Mesodermal cell (in vitro differentiated cells): ENCODE results near the gene CPNE2.
"Not testable (repeated sequence)": the region's sequence is repeated elsewhere in the genome, so short reads cannot be mapped to it uniquely, and the experiment has no call there.

Experiments used
- H3K27ac ChIP-seq: 2 replicates; pipeline ENCODE4 v1.7.0; 2013; ENCODE audit warnings: mild to moderate bottlenecking, low read depth, low read length, moderate library complexity; ENCODE audit not compliant: severe bottlenecking
- H3K36me3 ChIP-seq: 2 replicates; pipeline ENCODE4 v1.7.1; 2013; ENCODE audit warnings: mild to moderate bottlenecking, low read length, moderate library complexity; ENCODE audit not compliant: control insufficient read depth, insufficient read depth
- H3K4me1 ChIP-seq: one replicate; pipeline ENCODE4 v1.7.1; 2013; ENCODE audit warnings: mild to moderate bottlenecking, low read length; ENCODE audit not compliant: insufficient read depth, control insufficient read depth, poor library complexity, severe bottlenecking
- H3K4me3 ChIP-seq: 2 replicates; pipeline ENCODE4 v1.7.0; 2013; ENCODE audit warnings: low read length, control low read depth, mild to moderate bottlenecking; ENCODE audit not compliant: insufficient read depth, poor library complexity, severe bottlenecking; ENCODE audit errors: extremely low read depth
- H3K9me3 ChIP-seq: 2 replicates; pipeline ENCODE4 v1.7.1; 2013; ENCODE audit warnings: mild to moderate bottlenecking, low read length, moderate library complexity; ENCODE audit not compliant: control insufficient read depth
- WGBS, 2 experiments: methylation state at CpG; one replicate each; pipeline ENCODE4 v1.1.5; 2013; ENCODE audit warnings: missing lambda C conversion rate in 2 of 2; ENCODE audit not compliant: insufficient coverage in 2 of 2; 5-methylcytosine and 5-hydroxymethylcytosine counted together

CPNE2 gene

DNA sequence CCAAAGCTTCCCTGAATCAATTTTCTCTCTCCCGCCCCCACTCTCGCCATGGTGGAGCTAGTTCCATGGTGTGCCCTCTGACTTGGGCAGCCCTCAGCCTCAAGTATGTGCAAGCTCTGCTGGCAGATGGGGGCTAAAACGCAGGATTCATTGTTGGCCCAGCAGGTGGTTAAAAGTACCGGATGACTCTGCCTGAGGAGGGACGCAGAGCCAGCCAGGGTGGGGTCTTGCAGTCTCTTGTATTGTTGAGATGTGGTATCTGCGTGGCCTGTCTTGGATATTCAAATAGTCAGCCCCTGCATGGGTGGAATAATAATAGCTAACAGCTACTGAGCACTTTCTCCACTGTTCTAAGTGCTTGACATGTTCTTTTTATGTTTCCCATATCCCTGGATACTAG lies 36.7 kb upstream of the CPNE2 start:
- H3K4me3 ChIP-seq = no peak overlapping the region
- WGBS, 2 experiments = 51 to 65% methylated on average over 3 to 4 of the region's 6 CpGs
- no peaks in the 10 kb centered on the region for H3K9me3 ChIP-seq
- no peak overlapping the region for H3K27ac ChIP-seq
- H3K4me1 ChIP-seq = no peaks in the 10 kb centered on the region
- H3K36me3 ChIP-seq = no peaks in the 10 kb centered on the region

DNA sequence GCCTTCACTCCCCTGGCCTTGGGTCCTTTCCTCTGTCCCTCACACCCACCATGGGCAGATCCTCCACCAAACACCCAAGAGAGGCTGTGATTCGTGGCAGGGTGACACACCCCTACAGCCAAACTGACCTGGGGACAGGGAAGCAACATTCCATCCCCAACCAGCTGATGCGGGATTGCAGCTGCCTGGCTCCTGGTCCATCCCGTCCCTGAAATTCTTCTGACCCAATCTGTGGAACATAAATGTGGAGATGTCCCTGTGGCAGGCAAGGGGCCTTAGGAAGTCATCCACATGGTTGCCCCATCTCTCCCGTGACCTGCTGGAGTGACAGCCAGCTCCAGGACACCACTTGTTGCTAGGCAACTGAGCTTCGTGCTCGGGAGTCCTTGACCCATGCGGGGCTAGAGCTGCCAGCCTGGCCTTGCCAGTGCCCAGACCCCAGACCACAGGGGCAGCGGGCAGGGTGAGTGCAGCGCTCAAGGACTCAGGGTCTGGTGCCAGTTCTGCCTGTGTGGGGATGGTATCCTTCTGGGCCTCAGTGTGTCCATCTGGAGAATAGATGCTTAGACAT lies 34.0 kb upstream of the CPNE2 start:
- no peak overlapping the region for H3K4me3 ChIP-seq
- WGBS, 2 experiments = 68 to 82% methylated on average over 5 to 9 of the region's 9 CpGs
- H3K36me3 ChIP-seq = no peaks in the 10 kb centered on the region
- H3K4me1 ChIP-seq = peaks cover 7% of the 10 kb centered on the region
- H3K9me3 ChIP-seq = no peaks in the 10 kb centered on the region
- no peak overlapping the region for H3K27ac ChIP-seq

DNA sequence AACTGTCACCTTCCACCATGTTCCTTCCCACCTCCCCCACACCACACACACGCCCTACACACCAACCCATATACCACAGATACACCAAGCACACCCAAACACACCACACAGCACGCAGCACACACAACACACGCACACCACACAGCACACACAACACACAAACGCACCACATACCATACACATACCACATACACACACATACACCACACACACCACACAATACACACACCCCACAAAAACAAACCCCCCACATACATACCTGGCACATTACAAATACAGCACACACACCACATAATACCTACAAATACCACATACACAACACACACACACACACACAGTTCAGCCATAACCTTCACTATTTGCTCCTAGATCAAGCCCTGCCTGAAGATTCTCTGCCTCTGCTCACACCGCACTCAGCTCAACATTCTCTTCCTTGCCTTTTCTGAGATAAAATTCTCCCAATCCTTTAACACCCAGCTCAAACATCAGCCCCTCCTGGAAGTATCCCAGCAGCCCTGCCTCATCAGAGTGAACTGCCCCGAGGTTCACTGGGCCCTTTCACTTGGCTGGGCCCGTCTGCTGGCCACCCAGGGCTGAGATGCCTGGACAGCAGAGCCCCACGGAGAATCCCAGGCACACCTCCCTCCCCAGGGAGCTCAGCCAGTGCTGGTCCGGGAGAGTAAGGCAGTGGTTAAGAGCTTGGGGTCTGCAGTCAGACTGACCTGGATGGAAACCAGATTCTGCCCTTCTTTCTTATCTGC lies 31.9 kb upstream of the CPNE2 start:
- H3K9me3 ChIP-seq = no peaks in the 10 kb centered on the region
- H3K27ac ChIP-seq = no peak overlapping the region
- no peaks in the 10 kb centered on the region for H3K36me3 ChIP-seq
- 87 to 92% methylated on average over 4 to 9 of the region's 9 CpGs for WGBS, 2 experiments
- peaks cover 7% of the 10 kb centered on the region for H3K4me1 ChIP-seq
- no peak overlapping the region for H3K4me3 ChIP-seq

DNA sequence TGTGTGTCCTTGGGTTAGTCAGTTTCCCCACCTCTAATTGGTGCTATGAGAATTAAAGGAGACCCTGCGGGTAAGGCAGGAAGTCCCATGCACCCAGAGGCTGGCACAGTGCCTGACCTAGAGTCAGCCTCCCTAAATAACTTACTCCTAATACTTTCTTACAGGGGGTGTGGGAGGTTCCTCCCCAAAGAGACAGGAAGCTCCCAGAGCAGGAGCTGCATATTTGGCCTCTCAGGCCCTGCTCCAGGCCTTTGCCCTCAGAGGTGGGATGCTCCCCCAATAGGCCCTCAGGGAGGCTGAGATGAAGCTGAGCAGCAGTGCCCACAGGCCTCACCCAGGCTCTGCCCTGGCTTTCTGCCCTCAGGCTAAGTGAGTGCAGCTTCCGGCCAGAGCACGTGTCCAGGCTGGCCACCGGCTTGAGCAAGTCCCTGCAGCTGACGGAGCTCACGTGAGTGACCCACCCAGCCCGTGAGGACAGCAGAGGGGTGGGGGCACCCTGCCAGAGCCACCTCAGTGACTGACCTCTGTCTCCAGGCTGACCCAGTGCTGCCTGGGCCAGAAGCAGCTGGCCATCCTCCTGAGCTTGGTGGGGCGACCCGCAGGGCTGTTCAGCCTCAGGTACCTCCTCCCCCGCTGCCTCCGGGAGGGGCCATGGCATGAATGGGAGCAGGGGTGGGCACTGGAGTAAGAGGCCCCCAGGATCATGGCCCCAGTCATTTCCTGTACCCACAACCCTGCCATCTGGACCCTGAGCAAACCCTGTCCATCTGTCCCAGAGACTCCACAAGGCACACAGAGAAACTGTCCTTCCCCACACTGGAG lies 31.1 kb upstream of the CPNE2 start:
- Histone ChIP-seq H3K9me3 (no peaks in the 10 kb centered on the region), H3K4me1 (peaks cover 7% of the 10 kb centered on the region), H3K4me3 (no peak overlapping the region), H3K27ac (no peak overlapping the region), H3K36me3 (no peaks in the 10 kb centered on the region)
- WGBS, 2 experiments = 78 to 90% methylated on average over 8 to 9 of the region's 11 CpGs

DNA sequence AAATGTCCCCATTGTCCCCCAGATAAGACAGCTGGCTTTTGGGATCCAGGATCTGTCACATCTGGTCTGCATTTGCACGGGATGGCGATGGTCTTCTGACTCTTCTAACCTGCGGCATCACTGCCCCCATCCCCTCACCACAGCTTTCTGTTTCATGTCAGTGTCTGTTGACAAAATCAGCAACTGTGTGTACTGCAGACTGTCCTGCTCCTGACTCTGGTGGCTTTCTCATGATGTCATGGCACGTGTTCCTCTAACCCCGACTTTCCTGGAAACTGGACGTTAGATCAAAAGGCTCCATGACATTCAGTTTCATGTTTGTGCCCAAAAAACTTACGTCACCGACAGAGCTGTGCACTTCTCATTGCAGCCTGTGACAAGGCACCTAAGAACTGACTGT lies 30.1 kb upstream of the CPNE2 start:
- 86 to 93% methylated on average over 8 of the region's 8 CpGs for WGBS, 2 experiments
- Histone ChIP-seq H3K4me3 (no peak overlapping the region), H3K36me3 (no peaks in the 10 kb centered on the region)

DNA sequence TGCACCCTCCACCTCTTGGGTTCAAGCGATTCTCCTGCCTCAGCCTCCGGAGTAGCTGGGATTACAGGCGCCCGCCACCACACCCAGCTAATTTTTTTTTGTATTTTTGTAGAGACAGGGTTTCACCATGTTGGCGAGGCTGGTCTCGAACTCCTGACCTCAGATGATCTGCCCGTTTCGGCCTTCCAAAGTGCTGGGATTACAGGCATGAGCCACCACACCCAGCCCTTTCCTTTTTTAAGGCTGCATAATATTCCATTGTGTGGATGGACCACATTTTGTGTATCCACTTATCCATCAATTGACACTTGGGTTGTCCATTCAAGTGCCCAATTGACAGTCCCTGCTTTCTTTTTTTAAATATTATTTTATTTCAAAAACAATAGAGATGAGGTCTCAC lies 29.2 kb upstream of the CPNE2 start:
- not testable (repeated sequence) for H3K36me3 ChIP-seq, H3K4me3 ChIP-seq, H3K4me1 ChIP-seq, H3K9me3 ChIP-seq, H3K27ac ChIP-seq
- 63 to 83% methylated on average over 4 to 8 of the region's 8 CpGs for WGBS, 2 experiments

More for the DNA sequence above, 30.1 kb upstream of the CPNE2 start:
- Histone ChIP-seq H3K27ac (no peak overlapping the region), H3K9me3 (no peaks in the 10 kb centered on the region), H3K4me1 (peaks cover 7% of the 10 kb centered on the region)

DNA sequence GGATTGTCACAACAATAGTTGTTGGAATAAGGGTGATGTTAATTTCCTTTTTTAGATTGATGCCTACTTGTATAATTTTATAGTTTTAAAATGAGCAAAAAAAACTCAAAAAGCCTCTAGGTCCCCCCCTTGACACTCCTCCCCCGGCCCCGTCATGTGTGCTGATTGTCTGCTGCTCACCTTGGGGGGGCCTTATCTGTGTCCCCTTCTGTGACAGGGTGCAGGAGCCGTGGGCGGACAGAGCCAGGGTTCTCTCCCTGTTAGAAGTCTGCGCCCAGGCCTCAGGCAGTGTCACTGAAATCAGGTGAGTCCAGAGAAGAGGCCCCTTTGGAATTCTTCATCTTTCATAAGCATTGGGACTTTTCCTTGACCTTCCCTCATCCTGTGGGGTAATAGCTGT lies 27.4 kb upstream of the CPNE2 start:
- Histone ChIP-seq H3K9me3 (no peaks in the 10 kb centered on the region), H3K4me3 (no peak overlapping the region), H3K4me1 (peaks cover 7% of the 10 kb centered on the region), H3K27ac (no peak overlapping the region), H3K36me3 (no peaks in the 10 kb centered on the region)
- 91 to 97% methylated on average over 4 to 5 of the region's 5 CpGs for WGBS, 2 experiments

DNA sequence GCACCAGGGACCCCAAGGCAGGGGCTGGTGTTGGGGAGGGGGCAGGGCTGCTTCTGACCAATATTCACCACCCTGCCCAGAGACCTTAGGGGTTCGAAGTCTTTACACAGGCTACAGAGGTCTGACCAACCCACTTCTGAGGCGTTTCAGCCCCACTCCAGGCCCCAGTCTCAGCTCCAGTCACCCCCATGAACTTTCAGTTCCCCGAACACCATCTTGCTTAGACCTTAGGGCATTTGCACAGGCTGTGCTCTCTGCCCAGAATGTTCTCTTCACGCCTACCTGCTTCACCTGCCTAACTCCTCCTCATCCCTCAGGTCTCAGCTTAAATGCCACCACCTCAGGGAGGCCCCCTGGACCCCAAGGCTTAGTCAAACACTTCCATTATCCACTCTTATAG lies 25.8 kb upstream of the CPNE2 start:
- Histone ChIP-seq H3K36me3 (no peaks in the 10 kb centered on the region), H3K9me3 (no peaks in the 10 kb centered on the region), H3K27ac (no peak overlapping the region), H3K4me3 (no peak overlapping the region), H3K4me1 (peaks cover under 1% of the 10 kb centered on the region)
- WGBS, 2 experiments = 87 to 90% methylated on average over 4 of the region's 4 CpGs

DNA sequence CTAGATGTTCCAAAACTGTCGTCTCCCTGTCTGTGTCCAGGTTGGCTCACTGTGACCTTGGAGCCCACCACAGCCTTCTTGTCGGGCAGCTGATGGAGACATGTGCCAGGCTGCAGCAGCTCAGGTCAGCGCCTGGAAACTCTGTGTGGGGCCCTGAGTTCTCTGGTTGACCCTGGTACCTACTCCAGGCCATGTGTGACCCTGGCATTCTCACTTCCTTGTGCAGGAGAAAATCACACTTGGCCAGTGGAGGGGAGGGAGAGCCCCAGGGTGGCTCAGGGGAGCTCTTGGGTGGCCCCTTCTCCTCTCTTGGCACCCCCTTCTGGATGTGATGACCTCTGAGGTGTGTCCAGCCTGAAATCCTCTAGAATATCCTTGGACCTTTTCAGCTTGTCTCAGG lies 25.0 kb upstream of the CPNE2 start:
- Histone ChIP-seq H3K4me1 (no peaks in the 10 kb centered on the region), H3K27ac (no peak overlapping the region)
- WGBS, 2 experiments = 86 to 92% methylated on average over 3 of the region's 3 CpGs

DNA sequence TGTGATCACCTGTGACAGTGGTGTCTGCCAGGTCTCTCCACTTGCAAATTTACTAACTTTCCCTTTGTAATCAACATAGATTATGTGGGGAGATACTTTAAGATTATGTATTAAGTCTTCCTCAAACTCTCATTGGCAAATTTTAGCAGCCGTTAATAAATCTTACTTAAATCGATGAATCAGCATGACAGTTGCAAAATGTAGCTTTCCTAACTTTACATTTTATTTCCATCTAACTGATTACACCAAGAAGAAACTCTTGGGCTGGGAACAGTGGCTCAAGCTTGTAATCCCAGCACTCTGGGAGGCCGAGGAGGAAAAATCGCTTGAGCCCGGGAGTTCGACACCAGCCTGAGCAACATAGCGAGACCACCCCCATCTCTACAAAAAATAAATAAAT lies 23.3 kb upstream of the CPNE2 start:
- no peaks in the 10 kb centered on the region for H3K36me3 ChIP-seq
- H3K9me3 ChIP-seq = no peaks in the 10 kb centered on the region
- 100% methylated on average over 1 to 2 of the region's 7 CpGs for WGBS, 2 experiments
- H3K4me1 ChIP-seq = no peaks in the 10 kb centered on the region
- H3K4me3 ChIP-seq = no peak overlapping the region
- no peak overlapping the region for H3K27ac ChIP-seq

More for the DNA sequence above, 25.0 kb upstream of the CPNE2 start:
- Histone ChIP-seq H3K9me3 (no peaks in the 10 kb centered on the region), H3K36me3 (no peaks in the 10 kb centered on the region), H3K4me3 (no peak overlapping the region)
